ENCODE results near the gene COL25A1. TPM values are rescaled to one million over a fixed set of nuclear protein-coding genes. Genes with fewer than 3 reads are reported as not detected.

Gene COL25A1
- total RNA-seq, 1 donor from 2014 or later, result 14.7 TPM

DNA sequence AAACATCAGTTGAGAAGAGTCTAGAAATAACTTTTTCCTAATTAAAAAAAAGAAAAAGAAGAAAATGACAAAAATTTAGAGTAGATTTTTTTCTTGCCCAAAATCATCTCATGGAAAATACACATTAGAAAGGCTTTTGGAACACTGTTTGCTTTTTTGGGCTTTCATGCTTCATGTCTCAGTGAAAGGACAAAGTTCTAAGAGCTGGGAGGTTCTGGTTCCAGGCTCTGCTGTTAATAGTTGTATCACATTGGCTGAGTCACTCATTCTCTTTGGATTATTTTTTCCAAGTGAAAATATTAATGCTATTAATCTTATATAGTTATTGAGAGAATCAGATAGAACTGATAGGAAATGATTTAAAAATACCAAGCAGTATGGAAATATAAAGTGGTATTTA lies 506.7 kb downstream of the COL25A1 start:
- no peak for DNase-seq (ENCODE audit: low spot score in 2 of 2)
- no peak for FAIRE-seq

- DNase-seq (ENCODE audit: low spot score in 2 of 2) (no peak), FAIRE-seq (no peak)
These were observed 508.3 kb downstream of the COL25A1 start for GRCh38 chr4:108794136-108794535.

GRCh38 chr4:108793415-108793814 lies 509.0 kb downstream of the COL25A1 start:
- no peak for DNase-seq (ENCODE audit: low spot score in 2 of 2)
- FAIRE-seq, result no peak

- DNase-seq (ENCODE audit: low spot score in 2 of 2) (no peak), FAIRE-seq (no peak)
These were observed 513.7 kb downstream of the COL25A1 start for GRCh38 chr4:108788731-108789130.

GRCh38 chr4:108787724-108788123 lies 514.7 kb downstream of the COL25A1 start:
- no peak for DNase-seq (ENCODE audit: low spot score in 2 of 2)
- FAIRE-seq, result no peak

- FAIRE-seq, result no peak
These were observed 515.4 kb downstream of the COL25A1 start for GRCh38 chr4:108787106-108787505.

DNA sequence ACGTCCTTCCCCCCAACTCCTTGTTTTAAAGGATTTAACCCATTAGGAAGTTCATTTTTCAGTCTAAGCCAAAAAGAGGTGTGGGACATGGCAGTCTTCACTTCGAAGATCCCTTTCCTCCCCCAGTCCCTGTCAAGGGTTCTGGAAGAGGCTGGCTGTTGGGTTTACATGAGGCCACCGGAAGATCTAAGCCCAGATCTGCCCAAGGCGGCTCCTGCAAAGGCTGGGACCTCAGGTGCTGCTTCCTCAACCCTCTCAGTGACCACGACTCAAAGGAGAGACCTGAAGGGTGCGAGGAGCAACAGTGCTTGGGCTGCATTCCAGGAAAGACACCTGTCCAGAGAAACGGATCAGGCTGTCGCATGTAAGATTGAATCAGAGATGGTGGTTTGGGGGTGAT lies 516.1 kb downstream of the COL25A1 start:
- FAIRE-seq, result no peak
- DNase-seq (ENCODE audit: low spot score in 2 of 2), result no peak

More at GRCh38 chr4:108787106-108787505, 515.4 kb downstream of the COL25A1 start:
- no peak for DNase-seq (ENCODE audit: low spot score in 2 of 2)

GRCh38 chr4:108783665-108784463 lies 518.6 kb downstream of the COL25A1 start:
- no peak for DNase-seq (ENCODE audit: low spot score in 2 of 2)
- peak; percentile 59 for FAIRE-seq

DNA sequence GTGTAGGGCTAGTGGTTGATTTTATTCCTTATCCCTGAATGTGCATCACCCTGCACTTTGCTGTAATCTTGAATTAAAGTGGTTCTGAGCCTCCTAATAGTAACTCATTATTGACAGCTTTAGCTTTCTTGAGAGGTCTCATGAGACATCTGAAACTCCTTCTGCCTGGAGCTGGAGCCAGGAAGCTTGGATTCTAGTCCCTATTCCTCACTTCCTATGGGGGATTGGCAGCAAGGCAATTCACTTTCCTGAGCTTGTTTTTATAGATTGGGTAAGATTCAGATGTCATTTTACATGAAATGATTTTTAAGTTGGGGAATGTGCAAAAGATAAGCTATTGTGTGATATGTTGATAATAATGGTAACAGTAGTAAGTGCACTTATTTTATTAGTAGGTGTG lies 522.5 kb downstream of the COL25A1 start:
- DNase-seq (ENCODE audit: low spot score in 2 of 2) (no peak), FAIRE-seq (no peak)

DNA sequence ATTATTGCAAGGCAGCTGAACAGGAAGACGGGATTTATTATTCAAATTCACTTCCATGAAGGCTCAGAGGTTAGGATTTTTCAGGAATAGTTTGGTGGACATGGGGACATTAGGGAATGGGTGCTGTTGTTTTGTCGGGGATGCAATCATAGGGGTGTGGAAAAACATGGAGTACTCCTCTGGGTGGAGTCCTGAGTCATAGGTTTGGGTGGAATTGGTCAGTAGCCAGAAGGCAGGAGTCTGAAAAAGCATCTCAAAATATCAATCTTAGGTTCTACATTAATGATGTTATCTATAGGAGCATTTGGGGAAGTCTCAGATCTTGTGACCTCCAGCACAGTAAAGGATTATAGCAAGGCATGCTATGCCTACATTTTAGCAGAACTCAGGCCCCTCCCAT lies 525.1 kb downstream of the COL25A1 start:
- DNase-seq (ENCODE audit: low spot score in 2 of 2) (no peak), FAIRE-seq (no peak)

DNA sequence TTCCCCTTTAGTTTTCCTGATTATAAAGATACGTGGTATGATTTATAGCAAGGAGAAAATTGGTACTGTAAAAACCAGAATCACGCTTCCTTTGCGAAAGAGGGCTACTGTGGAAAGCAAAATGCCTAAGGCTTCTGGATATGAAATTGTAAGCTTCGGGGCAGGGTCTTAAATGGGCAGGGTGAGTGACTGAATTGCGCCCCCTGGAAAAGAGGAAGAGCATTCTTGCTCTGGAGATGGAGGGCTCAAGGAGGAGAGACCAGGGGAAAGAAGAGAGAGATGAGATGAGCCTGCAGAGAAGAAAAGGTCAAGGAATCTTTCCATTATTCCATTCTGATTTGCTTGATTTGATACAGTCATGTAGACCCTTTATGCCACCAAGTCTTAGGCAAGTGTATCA lies 526.5 kb downstream of the COL25A1 start:
- FAIRE-seq (no peak), DNase-seq (ENCODE audit: low spot score in 2 of 2) (no peak)

- no peak for FAIRE-seq
- DNase-seq (ENCODE audit: low spot score in 2 of 2), result no peak
These were observed 527.5 kb downstream of the COL25A1 start for GRCh38 chr4:108774809-108775530.

DNA sequence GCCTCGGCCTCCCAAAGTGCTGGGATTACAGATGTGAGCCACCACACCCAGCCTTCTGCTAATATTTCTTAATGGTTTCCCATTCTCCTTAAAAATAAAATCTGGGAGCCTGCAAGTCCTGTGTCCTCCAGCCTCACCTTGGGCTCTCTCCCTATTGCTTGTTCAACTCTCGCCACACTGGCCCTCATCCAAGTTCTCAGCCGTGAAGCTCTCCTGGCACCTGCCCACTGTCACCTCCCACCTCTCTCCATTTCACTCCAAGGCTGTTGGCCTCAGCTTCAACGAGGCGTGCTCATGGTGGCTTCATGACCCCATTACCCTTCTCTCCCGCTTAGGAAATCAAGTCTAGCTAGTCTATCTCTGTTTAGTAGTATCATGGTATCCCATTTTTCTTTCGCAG lies 530.1 kb downstream of the COL25A1 start:
- DNase-seq (ENCODE audit: low spot score in 2 of 2), result no peak
- no peak for FAIRE-seq

- FAIRE-seq (no peak), DNase-seq (ENCODE audit: low spot score in 2 of 2) (no peak)
These were observed 536.4 kb downstream of the COL25A1 start for GRCh38 chr4:108766058-108766457.

GRCh38 chr4:108763986-108764385 lies 538.5 kb downstream of the COL25A1 start:
- DNase-seq (ENCODE audit: low spot score in 2 of 2), result no peak
- FAIRE-seq, result no peak

DNA sequence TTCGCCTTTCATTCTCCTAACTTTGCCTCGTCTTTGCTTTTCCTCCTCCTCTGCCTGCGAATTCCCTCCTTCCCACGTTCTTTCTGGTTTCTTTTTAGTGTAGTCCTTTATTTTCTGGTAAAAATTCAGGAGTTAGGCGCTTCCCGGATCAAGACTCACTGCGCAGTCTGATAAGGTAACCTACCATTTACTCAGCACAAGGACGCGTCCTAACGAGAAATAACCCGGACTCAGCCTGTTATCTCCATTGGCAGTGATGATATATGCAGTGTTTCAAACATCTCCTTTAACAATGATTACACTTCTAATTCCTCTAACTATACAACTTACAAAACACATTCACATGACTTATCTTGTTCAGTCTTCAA lies 539.2 kb downstream of the COL25A1 start:
- FAIRE-seq (no peak), DNase-seq (ENCODE audit: low spot score in 2 of 2) (no peak)

DNA sequence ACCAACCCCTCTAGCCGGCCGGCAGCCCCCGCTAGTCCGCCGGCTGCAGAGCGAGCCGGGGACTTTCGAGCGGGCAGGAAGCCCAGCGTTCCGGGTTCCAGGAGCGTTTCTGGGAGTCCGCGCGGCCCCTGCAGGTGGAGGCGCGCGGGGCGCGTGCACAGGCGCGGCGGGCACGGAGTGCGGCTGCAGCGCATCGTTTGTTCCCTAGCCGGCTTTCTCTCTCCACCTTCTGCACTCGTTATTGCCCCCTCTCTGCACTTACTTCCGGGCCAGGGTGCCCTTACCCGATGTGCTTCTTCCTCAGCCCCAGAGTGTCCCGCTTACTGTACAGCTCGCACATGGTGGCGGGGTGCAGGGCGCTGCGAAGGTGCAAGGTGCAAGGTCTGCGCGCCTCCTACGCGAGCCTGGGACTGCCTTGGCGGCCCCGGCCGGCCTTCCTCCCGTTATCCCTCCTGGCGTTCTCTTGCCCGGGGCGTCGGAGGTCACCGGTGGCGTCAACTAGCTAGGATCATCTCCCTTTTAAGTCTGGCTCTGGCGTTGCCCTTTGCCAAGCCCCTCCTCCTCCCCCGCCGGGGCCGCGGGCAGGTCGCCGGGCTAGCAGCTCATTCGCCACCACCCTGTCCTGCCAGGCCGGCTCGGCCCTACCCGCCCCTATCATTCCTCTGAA lies 539.8 kb downstream of the COL25A1 start, which contains the start of gene ETNPPL:
Gene ETNPPL (minus strand): TSS at position 495 of the 667 bp plus-strand sequence. CDS start 155 bp downstream, at position 340.
- FAIRE-seq, result no peak
- DNase-seq (ENCODE audit: low spot score in 2 of 2), result peak in 1 of 2 donors; percentile 41

Data from frontal cortex (tissue), 4 donors.